Measurements from ENCODE around the gene EGLN2. TPM values are rescaled to one million over a fixed set of nuclear protein-coding genes. Genes with fewer than 3 reads are reported as not detected.

Gene EGLN2
- total RNA-seq (2022; extraction: Qiagen RNA extraction): 85.4 to 95.3 TPM (median 93.9 TPM) in 5 replicates

GRCh38 chr19:40798683-40799557 is at the start of gene EGLN2:
TSS of gene EGLN2 (plus strand) at chr19:40799191. CDS start at chr19:40800573, 1,382 bp downstream.

GRCh38 chr19:40750058-40750873 is 48.7 kb upstream of the EGLN2 start, which contains the start of gene ACTMAP:
TSS of gene ACTMAP (minus strand) at chr19:40750477. CDS start at chr19:40749803, 674 bp downstream.

GRCh38 chr19:40750874-40751537 is 48.0 kb upstream of the EGLN2 start, which contains the start of gene SNRPA:
TSS of gene SNRPA (plus strand) at chr19:40751203. CDS start at chr19:40751409, 206 bp downstream.

DNA sequence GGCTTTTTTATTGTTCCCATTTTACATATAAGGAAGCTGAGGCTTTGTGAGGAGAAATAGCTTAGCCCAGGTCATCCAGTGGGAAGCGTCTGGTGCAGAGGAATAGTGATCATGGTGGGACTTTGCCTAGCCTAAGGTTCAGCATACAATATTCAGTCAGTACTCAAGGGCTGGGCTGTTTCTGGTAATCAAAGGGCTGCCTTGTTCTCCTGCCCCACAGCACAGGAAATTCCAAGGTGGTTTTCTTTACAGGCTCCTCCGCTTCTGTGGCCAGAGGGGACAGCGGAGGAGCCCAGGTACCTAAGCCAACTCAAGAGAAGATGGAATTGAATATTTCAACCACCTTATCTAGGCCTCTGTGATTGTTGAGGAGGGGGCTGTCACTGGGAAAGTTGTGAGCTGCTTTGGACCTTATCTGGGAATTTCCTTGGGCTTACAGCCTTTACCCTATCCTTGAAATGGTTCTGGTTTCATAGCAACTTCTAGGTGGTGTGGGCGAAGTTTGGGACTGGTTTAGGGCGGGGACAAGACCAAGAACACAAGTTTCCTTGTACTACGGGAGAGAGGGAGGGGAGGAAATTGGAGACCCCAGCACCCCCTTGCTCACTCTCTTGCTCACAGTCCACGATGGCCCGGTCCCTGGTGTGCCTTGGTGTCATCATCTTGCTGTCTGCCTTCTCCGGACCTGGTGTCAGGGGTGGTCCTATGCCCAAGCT is 23.9 kb upstream of the EGLN2 start, which contains the start of gene MIA:
TSS of gene MIA (plus strand) at position 606 of the 716 bp plus-strand sequence. CDS start at position 628, 22 bp downstream.

GRCh38 chr19:40777937-40778705 is 20.9 kb upstream of the EGLN2 start, which contains the start of gene RAB4B:
TSS of gene RAB4B (plus strand) at chr19:40778247. CDS start at chr19:40778376, 129 bp downstream.

DNA sequence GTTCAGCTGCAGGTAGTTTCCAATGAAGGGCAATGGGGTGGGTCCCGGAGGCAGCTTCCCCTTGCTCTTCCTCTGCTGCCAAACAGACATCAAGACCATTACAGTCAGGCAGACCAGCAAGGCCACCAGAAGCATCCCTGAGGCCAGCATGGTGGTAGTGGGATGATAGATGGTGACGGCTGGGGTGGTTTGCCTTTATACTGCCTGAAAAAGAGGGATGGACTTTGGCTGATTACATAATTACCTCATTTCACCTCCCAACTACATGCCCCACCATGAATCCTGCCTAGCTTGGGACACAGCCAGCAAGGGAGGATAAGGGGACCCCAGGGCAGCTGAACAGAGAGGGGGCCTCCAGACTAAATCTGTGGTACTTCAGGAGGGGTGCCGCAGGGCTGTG is 51.3 kb downstream of the EGLN2 start, which contains the start of gene CYP2A6:
TSS of gene CYP2A6 (minus strand) at position 171 of the 400 bp plus-strand sequence. CDS start at position 150, 21 bp downstream.

Other genes with a start within 250 kb of the EGLN2 start
- 101 to 139 TPM (median 131 TPM) in 5 replicates for gene SHKBP1, start 222.3 kb upstream of the EGLN2 start, total RNA-seq (2022; extraction: Qiagen RNA extraction)
- gene LTBP4, start 197.8 kb upstream of the EGLN2 start, total RNA-seq (2022; extraction: Qiagen RNA extraction): 39.9 to 57.0 TPM (median 49.9 TPM) in 5 replicates
- 61.3 to 81.3 TPM (median 72.9 TPM) in 5 replicates for gene NUMBL, start 108.5 kb upstream of the EGLN2 start, total RNA-seq (2022; extraction: Qiagen RNA extraction)
- 87.5 to 108 TPM (median 93.3 TPM) in 5 replicates for gene COQ8B, start 82.3 kb upstream of the EGLN2 start, total RNA-seq (2022; extraction: Qiagen RNA extraction)
- 32.7 to 43.3 TPM (median 38.0 TPM) in 5 replicates for gene ITPKC, start 82.1 kb upstream of the EGLN2 start, total RNA-seq (2022; extraction: Qiagen RNA extraction)
- gene ACTMAP, start 48.7 kb upstream of the EGLN2 start, total RNA-seq (2022; extraction: Qiagen RNA extraction): 17.5 to 19.9 TPM (median 18.5 TPM) in 5 replicates
- gene SNRPA, start 48.0 kb upstream of the EGLN2 start, total RNA-seq (2022; extraction: Qiagen RNA extraction): 145 to 182 TPM (median 154 TPM) in 5 replicates
- gene MIA, start 23.7 kb upstream of the EGLN2 start, total RNA-seq (2022; extraction: Qiagen RNA extraction): not detected in 5 replicates
- 14.0 to 20.1 TPM (median 17.1 TPM) in 5 replicates for gene RAB4B, start 20.9 kb upstream of the EGLN2 start, total RNA-seq (2022; extraction: Qiagen RNA extraction)
- gene CYP2A6, start 51.3 kb downstream of the EGLN2 start, total RNA-seq (2022; extraction: Qiagen RNA extraction): 0.08 TPM in 1 of 5 replicates, not detected in the others
- not detected in 5 replicates for gene CYP2A7, start 83.0 kb downstream of the EGLN2 start, total RNA-seq (2022; extraction: Qiagen RNA extraction)
- 0.03 TPM in 1 of 5 replicates, not detected in the others for gene CYP2B6, start 192.1 kb downstream of the EGLN2 start, total RNA-seq (2022; extraction: Qiagen RNA extraction)